22Rv1 (cell line): ENCODE measurements around the gene GABRG3.

ENCODE experiments used
- ZFX ChIP-seq: fragments of 450-650 bp; IDR thresholded peaks from 2 replicates; pipeline ENCODE4 v1.6.1; 2017; ENCODE audit warnings: antibody characterized with exemption, borderline replicate concordance
- TF ChIP-seq, protein P1 (sequence below): fragments of 450-650 bp; IDR thresholded peaks from 2 replicates; pipeline ENCODE4 v1.5.1; 2017; ENCODE audit warnings: mild to moderate bottlenecking

DNA sequence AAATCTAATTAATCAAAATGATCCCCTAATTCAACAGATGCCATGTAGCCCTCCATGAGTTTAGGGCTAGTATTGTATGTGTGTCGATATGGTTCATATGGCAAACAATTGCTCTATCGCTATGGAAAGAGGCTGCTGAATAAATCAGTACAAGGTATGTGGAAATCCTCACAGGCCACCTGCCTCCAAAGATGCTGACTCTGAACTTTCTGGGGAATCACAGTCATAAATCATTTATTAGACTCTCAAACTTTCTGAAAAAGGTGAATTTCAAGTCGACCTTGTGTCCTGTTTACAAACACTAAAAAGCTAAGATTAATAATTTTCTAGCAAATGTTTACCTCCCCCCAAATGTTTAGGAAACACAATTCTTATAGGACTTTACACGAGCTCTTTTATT lies 462.6 kb downstream of the GABRG3 start:
- TF ChIP-seq, protein P1, sequence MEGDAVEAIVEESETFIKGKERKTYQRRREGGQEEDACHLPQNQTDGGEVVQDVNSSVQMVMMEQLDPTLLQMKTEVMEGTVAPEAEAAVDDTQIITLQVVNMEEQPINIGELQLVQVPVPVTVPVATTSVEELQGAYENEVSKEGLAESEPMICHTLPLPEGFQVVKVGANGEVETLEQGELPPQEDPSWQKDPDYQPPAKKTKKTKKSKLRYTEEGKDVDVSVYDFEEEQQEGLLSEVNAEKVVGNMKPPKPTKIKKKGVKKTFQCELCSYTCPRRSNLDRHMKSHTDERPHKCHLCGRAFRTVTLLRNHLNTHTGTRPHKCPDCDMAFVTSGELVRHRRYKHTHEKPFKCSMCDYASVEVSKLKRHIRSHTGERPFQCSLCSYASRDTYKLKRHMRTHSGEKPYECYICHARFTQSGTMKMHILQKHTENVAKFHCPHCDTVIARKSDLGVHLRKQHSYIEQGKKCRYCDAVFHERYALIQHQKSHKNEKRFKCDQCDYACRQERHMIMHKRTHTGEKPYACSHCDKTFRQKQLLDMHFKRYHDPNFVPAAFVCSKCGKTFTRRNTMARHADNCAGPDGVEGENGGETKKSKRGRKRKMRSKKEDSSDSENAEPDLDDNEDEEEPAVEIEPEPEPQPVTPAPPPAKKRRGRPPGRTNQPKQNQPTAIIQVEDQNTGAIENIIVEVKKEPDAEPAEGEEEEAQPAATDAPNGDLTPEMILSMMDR: no peak
- no peak for TF ChIP-seq ZFX
